Measurements from ENCODE around the gene MKNK1.

MKNK1 gene

DNA sequence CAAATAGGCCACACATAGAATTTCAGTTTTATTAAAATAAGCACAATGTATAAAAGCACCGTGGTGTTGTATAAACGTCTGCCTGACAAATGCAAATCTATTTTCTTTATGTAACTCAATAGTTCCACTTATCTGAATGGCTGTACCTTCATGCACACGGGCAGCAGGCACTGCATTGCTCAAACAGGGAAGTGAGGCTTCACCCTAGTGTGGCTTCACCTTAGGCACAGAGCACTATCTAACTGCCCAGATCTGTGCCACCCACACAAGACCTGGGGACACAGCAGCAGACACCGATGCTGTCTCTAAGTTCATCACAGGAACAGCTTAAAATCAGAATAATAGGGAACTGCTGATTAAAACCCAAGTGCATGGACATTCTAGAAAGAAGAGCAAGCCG is 46.7 kb downstream of the MKNK1 start:
- DNase-seq, result no peak

GRCh38 chr1:46556822-46557221 is 47.2 kb downstream of the MKNK1 start:
- DNase-seq, result no peak

DNA sequence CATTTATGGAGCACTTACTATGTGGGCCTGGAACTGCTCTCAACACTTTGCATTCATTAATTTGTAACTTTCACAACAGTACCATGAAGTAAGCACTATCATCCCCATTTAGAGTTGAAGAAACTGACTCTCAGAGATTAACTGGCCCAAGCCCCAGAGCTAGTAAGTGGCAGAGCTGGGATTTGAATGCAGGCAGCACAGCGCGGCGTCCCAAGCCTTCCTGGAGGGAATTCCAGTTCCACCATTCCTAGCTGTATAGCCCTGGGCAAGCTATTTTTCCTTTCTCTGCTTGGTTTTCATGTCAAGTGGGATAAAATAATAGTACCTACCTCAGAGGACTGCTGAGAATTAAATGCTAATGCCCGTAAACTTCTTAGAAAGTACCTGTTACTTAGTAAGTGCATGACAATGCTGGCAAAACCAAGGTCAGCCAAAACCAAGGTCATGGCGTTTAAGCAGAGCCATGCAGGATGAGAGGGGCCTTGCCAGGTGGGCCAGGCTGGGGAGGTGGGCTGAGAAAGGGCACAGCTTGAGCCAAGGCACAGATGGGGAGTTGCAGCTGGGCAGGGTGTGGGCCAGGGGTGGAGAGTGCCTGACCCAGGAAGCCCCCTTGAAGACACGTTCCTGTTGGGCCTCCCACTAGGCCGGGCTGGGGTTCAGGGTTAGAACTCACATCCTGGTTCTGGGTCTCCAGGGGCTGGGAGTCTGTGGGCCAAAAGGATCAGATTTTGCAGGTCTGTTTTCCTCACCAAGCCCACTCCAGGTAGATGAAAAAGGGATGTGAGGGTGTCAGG is 48.0 kb downstream of the MKNK1 start:
- DNase-seq, result no peak

- DNase-seq, result no peak
Observed at GRCh38 chr1:46554597-46555381, 49.3 kb downstream of the MKNK1 start.

- DNase-seq, result no peak
Observed at GRCh38 chr1:46554236-46554596, 49.9 kb downstream of the MKNK1 start.

GRCh38 chr1:46553506-46553905 is 50.6 kb downstream of the MKNK1 start:
- DNase-seq, result no peak

GRCh38 chr1:46552357-46553237 is 51.5 kb downstream of the MKNK1 start:
- no peak for DNase-seq

- DNase-seq, result no peak
Observed at GRCh38 chr1:46551597-46552095, 52.4 kb downstream of the MKNK1 start, which contains the start of gene KNCN. Gene KNCN (minus strand): TSS chr1:46551647. CDS start chr1:46551215, 432 bp downstream.

- DNase-seq, result no peak
Observed at GRCh38 chr1:46550751-46551231, 53.3 kb downstream of the MKNK1 start.

- DNase-seq, result peak; percentile 28
Observed at GRCh38 chr1:46549697-46550681, 54.1 kb downstream of the MKNK1 start.

DNA sequence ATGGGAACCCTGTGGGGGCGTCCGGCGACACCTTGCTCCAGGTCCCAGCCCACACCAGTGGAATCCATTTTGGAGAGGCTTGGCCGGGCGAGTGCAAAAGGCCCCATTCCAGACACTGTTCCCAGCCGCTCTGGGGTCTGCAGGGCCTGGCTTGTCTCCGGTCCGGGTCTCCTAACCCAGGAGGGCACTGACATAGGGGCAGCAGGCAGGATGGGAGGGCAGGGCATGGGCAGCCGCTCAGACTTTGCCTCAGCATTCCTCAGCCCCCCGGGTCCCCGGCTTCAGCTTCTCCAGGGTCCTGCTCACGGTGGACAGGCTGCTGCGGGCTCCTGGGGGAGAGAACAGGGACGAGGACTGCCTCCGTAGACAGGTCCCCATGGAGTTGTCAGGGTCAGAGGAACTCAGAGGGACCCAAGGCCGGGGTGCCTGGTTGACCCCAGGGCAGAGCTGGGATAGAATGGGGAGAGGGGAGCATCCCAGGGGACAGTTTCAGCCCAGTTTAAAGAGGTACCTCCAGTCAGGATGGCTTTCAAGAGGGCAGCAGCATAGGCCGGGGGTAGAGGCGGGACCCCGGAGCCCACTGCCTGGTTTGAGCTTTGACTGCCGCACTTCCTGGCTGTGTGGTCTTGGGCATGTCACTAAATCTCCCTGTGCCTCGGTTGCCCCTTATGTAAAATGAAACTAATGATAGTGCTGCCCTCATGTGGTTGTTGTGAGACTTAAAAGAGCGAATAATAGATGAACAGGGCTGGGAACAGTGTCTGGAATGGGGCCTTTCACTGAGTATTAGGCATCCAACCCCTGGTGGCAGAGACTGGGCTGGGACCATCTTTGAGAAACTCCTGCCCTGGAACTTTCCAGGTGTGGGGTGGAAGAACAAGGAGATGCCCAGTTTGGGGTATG is 56.3 kb downstream of the MKNK1 start:
- DNase-seq, result no peak

DNA sequence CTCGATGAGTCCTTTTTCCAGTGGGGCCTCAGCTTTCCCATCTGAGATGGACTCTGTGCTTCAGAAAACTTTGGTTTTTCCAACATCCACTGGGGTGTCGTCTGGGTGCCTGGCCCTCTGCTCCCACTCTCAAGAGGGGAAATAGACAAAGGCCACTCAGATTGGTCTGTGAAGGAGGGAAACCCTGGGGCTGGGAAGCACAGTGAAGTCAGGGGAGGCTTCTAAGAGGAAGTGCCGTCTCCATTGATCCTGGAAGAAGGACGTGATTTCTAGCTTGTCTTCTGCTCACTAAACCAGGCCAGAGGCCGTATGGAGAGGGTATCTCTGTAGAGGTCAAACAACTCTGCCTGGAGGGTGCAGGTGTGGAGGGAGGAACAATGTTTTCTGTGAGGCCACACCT is 57.9 kb downstream of the MKNK1 start:
- DNase-seq, result no peak

DNA sequence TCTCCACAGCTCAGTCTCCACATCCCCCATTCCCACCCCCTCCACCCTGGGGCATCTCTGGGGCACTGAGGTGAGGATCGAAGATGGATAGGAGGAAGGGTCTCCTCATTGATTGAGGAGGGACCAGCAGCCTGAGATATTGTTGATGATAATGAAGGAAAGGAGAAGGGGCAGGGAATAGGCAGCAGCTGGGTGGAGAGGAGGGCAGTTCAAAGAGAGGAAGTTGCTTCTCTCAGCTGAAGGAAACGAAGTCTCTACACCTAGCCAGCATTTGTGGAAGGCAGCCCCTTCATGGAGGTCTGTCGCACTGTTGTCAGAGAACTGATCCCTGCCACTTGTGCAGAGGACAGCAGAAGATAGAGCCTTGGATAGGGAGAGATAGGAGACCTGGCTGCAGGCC is 58.3 kb downstream of the MKNK1 start:
- DNase-seq, result no peak

DNA sequence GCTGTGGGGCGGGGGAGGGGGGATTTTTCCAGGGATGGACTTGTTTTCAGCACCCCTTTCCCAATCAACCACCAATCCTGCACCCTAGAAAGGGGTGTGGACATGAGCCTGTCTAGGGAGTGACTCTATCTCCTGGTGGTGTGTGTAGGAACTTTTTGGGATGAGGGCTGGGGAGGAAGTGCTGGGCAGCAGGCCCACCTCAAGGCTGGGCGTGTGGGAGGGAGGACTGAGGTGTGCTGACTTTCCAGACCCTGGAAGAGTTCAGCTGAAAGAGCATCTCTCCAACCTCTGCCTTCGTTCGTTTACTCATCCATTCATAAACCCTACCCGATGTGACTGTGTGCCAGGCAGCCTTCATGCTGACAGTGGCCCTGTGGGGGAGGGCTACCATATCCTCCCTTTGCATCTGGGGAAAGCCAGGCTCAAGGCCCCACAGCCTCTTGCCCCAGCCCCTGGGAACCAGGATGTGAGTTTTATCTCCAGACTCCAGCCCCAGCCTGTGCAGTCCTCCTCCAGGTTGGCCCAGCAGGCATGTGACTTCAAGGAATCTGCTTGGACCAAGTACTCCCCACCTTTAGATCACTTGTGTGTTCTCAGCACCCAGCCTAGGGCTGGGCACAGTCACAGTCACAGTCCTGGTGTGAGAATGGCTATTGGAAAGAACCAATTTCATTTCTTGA is 59.4 kb downstream of the MKNK1 start:
- DNase-seq, result no peak

DNA sequence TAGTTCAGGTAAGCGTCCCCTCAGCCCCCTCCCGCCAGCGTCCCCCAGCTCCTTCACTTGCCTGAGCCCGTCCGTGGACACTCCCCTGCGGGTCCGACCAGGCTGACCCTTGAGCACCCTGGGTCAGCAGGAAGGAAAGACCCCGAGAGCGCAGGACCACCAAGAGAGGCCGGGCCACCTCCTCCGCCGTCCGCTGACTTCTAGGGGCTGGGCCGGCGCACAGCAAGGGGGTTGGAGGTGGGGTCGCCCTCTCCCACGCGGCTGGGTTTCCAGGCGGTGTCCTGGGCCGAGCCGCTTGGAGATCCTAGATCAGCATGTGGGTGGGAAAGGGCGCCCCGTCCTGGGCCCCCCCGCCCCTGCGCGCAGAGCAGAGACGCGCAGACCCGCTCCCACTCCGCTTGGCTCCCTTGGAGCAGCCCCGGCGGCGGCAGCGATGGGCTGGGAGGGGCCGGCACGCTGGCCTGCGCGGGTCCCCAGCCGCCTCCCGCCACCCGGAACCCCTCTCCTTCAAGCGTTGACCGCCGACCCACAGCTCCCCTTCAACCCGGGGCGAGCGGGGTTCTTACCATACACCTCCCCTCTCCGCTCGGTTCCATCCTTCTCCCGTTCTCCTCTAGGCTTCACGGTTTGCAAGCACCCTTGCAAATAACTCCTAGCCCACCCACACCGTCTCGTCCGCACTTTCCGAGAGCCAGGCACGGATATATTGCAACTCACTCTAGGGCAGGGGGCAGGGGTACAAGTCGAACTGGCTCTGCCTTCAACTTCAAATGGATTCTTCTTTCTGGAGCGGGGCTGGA is 60.1 kb downstream of the MKNK1 start:
- DNase-seq, result no peak

DNA sequence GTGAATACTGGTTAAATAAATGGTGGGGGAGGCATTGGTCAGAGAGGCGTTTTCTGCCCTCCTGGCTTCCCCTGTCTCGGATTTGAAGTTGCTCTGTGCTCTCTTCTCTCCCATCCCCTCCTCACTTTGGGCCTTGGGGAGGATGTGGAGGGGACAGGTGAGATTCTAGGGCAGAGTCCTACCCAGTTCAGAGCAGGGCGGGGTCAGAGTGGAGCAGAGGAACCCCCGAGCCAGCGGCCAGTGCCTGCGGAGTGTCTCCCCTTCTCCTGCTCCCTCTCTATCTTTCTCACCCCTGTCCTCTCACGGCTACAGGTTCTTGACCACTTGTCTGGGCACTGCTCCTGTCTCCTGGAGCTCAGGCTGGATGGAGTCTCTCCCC is 60.7 kb downstream of the MKNK1 start:
- no peak for DNase-seq

GRCh38 chr1:46539972-46540371 is 64.1 kb downstream of the MKNK1 start:
- no peak for DNase-seq

DNA sequence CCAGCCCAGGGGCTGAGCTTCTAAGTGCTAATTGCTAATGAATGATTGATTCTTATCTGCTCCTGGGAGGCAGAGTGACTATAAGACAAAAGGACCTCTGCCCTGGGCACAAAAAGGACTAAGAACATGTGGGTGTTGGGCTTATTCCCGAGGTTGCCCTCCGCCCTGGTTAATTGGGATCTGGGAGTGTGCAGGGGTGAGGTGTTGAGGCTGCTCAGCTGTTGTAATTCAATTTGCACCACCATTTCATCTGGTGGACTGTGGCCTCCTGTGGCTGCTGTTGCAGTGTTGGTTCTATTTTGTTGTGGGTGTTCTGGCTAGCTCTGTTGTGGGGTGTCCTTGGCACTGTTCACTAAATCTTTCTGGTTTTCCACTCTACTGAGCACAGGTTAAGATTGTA is 65.9 kb downstream of the MKNK1 start:
- no peak for DNase-seq

DNA sequence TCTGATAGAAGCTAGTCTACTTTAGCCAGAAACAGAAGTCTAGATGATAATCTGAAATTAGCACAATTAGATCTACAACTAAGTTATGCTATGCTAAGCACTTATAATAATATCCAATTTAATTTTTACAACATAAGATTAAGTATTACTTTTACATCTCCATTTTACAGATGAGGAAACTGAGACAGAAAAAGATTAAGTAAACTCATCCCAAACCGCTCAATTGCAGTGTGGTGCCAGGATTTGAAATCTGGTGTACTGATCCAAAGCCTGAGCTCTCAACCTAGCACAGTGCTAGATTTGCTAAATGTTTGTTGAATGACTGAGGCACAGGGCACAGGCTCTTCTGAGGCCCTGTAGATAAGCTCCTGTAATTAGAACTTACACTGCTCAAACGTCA is 66.4 kb downstream of the MKNK1 start:
- DNase-seq, result no peak

Measured in effector CD4-positive, alpha-beta T cell (primary cell).